ENCODE data around the gene HLA-DOA.

Gene HLA-DOA

GRCh38 chr6:33015798-33016197, 6.4 kb upstream of the HLA-DOA start:
- DNase-seq, result no peak

DNA sequence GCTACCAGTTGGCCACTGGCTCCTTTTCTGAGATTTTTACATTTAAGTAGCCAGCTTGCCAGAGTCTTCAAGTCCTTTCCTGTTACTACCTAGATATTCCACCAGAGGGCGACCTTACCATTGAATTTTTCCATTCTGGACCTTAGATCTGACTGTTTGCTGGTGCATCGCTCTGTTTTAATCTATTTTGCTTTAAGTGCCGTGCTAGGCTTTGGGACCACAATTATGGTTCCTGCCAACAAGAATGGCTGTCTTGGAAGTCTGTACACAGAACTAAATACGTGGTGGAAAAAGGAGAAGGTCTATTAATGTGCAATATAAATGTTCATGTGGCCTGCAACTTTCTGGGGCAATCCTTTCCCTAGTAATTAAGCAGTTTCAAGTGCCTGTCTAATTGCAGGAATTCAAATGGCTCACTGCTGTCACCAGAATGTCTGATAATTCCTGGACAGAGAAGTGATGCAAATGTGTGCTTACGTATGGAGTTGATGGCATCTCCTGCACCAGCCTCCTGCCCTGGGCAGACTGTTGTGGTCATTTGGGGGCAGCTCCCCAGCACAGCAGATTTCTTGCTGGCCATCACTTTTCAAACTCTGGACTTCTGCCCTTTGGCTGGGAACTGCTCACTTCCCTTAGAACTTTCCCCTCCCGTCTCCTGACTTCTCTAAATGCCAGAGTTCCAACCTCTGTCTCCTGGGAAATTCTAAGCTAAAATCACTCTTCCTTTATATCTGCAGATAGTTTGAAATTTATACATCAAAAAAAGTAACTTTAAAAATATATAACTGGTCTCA, 5.6 kb upstream of the HLA-DOA start:
- DNase-seq, result peak; percentile 46

DNA sequence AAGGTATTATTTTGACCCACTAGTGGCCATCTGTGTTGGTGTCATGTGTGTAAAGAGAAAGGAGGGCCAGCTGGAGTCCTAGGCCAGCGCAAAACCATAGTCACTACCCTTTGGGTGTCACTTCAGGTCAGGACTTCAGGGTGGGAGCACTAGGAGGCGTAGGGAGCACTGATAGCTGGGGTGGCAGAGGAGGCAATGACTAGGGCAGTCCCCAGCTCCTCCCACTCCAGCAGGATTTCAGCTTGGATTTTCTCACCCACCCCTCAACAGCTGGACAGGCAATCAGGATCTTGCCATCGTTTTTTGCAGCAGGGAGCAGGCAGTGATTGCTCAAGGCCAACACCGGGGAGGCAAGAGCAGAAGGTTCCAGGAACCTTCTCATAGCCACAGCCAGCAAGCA, 4.2 kb upstream of the HLA-DOA start:
- DNase-seq, result no peak

DNA sequence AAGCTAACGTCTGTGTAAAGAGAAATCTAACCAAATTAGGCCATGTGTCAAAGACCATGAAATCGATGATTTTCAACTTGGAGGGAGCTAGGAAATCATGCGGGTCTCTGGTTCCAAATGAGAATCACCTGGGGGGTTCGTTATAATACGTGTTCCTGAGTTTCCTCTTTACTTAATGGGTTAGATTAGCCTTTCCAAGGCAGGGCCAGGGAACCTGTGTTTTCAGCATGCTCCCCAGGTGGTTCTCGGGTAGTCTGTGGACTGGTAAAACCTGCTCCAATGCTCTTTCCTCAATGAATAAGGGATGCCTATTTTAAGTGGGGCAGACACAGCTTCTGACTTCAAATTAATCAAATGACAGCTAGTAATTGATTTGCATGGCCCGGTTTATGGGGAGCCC, 965 bp upstream of the HLA-DOA start:
- no peak for DNase-seq

GRCh38 chr6:33007831-33008400, 1.5 kb downstream of the HLA-DOA start:
- DNase-seq, result no peak

GRCh38 chr6:33004940-33005339, 4.5 kb downstream of the HLA-DOA start:
- no peak for DNase-seq

DNA sequence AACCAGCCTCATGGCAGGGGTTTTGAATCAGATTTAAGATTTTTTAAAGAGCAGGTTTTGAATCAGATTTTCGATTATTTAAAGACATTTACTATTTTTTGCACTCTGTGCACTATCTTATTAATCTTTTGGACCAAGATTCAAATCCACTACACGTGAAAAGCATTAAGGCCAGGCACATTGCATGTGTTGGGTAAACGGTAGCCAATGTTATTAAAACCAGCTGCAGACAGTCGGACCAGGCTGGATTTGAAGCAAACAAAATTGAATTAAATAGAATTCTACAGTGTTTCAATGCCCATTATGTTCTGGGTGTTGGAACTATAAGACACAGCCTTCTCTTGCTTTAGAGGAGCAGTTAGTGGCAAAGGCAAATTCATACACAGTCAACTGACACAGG, 7.7 kb downstream of the HLA-DOA start:
- no peak for DNase-seq

DNA sequence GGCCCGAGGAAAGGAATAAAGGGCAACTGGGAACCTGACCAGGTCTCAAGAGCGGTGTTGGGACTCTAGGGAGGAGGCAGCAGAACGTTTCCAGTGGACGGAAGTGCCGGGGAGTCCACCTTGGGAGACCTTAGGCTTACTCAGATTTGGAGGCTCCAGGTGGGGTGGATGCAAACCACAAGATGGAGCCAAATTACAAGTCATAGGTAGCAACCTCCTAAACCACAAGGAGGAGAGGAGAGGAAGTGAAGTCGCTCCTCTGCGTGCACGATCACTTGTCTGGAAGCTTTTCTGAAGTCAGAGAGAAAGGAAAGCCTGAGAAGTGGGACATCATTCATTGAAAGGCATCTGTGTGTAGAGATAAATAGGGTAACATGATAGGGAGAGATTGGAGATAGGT, 9.3 kb downstream of the HLA-DOA start:
- DNase-seq, result no peak

GRCh38 chr6:32995448-32995847, 13.9 kb downstream of the HLA-DOA start:
- DNase-seq, result no peak

DNA sequence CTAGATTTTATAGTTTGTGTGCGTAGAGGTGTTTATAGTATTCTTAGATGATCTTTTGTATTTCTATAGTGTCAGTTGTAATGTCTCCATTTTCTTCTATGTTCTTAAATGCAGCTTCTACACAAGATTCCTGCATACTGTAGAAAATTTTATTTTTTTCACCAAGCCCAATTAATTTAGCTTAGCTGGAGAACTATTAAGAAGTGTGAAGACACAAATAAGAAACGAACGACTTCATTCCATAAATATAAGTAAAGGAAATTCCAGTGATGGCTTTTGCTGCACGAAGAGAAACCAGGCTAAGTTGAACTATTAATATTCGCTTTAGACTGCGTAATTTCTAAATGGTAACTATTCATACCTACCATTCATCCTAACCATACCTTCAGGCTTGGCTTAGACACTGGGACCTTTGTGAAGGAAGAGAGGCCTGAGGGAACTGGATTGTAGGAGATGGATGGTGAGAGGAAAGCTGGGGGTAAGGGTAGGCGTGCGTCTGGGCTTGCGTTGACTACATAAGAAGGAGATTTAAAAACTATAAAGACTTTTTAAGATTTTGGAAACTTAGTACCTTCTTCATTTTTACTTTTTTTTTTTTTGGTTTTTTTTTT, 15.9 kb downstream of the HLA-DOA start:
- no peak for DNase-seq

DNA sequence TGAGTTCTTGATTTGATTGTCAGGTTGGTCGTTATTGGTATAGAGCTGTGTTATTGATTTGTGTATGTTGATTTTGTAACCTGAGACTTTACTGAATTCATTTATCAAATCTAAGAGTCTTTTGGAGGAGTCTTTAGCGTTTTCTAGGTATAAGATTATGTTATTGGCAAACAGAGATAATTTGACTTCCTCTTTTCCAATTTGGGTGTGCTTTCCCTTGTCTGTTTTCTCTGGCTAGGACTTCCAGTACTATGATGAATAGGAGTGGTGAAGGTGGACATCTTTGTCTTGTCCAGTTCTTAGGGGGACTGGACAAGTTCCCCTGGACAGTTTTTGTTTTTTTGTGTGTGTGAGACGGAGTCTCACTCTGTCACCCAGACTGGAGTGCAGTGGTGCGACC, 17.4 kb downstream of the HLA-DOA start:
- no peak for DNase-seq

- no peak for DNase-seq
Observed at GRCh38 chr6:32989368-32989767, 20.0 kb downstream of the HLA-DOA start.

DNA sequence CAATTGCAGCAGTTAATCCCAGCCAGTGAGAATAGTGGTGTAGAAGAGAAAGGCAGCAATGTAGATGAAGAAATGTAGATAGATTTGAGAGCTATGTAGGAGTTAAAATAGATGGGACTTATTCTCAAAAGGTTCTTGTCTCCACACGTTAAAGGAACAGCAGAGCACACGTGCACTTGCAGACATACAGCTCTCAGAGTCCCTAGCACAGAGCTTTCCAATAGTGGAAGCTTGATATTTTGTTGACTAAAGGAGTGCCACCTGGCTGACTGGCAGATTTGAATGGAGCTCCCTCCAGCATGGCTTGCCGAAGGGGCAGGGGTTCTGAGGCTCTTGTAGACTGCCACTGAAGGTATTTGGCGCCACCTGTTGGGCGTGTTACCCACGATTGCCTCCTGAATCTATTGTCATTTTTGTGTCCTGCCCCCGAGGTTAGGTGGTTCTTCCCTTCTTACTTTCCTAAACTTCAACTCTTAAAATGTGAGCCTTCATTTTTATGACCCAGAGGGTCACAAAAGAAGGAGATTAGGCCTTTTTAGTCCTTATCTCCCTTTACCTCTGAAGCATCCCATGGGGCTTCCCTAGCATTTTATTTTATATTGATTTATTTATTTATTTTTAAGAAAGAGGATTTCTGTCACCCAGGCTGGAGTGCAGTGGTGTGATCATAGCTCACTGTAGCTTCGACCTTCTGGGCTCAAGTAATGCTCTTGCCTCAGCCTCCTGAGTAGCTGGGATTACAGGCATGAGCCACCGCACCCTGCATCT, 24.6 kb downstream of the HLA-DOA start:
- DNase-seq, result peak; percentile 87

DNA sequence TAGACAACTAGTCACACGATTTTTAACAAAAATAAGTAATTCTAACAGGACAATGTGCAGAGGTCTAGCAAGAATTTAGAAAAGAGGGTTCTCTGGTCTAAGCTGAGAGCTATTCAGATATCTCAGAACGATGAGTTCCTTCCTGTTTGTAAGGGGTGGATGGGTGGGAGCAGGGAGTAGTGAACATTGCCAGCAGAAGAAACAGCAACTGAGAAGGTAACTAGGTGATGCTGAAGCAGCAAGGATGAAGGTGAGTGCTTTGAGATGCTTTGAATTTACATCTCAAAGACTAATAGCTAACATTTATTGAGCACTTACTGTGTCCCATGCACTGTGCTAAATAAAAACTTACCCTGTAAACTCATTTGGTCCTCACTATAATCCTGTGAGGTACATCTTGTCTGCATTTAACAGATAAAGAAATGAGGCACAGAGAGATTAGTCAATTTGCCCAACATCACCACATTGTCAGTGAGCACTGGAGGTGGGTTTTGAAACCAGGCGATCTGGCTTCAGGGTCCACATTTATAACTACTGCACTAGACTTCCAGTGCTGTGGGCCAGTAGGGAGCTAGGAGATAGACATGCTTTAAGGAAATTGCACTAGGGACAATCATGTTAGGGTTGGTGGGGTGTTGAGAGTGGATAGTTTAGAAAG, 25.3 kb downstream of the HLA-DOA start:
- no peak for DNase-seq

GRCh38 chr6:32983493-32983848, 25.9 kb downstream of the HLA-DOA start:
- no peak for DNase-seq

GRCh38 chr6:32982702-32983492, 26.5 kb downstream of the HLA-DOA start:
- DNase-seq, result no peak

DNA sequence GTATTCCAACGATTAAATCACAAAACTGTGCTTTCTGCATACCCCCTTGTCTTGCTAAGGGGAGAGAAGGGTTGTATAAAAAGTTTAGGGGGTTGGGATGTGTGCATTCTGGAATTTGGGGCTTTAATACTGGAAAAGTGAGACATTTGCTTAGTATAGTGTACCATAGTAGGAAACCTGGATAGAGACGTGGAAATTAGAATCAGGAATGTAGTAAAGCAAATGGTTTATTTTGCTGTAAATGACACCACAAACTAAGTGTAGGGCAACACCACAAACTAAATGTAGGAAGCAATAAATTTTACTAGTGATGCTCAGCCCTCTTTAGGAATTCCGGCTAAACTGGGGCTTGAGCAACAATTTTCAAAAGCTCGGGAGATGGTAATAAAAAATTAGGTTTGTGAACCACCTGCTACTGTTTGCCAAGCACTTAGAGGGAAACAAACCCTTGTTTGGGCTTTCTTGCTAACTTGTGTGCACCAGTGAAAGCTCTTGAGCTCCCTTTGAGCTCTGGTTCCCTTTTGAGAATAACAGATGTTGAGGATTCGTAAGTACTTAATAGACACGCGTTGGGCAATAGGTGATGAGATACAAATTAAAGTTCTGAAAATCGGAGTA, 27.2 kb downstream of the HLA-DOA start:
- no peak for DNase-seq

DNA sequence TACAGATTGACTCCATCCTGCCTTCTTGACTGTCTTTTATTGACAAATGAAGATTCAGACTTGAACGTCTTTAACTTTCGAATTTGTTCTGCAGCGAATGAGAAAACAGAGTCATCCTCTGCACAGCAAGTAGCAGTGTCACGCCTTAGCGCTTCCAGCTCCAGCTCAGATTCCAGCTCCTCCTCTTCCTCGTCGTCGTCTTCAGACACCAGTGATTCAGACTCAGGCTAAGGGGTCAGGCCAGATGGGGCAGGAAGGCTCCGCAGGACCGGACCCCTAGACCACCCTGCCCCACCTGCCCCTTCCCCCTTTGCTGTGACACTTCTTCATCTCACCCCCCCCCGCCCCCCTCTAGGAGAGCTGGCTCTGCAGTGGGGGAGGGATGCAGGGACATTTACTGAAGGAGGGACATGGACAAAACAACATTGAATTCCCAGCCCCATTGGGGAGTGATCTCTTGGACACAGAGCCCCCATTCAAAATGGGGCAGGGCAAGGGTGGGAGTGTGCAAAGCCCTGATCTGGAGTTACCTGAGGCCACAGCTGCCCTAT, 28.8 kb downstream of the HLA-DOA start:
- no peak for DNase-seq

- no peak for DNase-seq
Observed at GRCh38 chr6:32979720-32980487, 29.5 kb downstream of the HLA-DOA start.

- DNase-seq, result no peak
Observed at GRCh38 chr6:32977953-32978324, 31.5 kb downstream of the HLA-DOA start.
